ENCODE measurements around the gene PDHA1. TPM values are rescaled to one million over a fixed set of nuclear protein-coding genes. Genes with fewer than 3 reads are reported as not detected.

Gene PDHA1
- 100 to 1,000 TPM; 233 to 242 TPM for total RNA-seq

DNA sequence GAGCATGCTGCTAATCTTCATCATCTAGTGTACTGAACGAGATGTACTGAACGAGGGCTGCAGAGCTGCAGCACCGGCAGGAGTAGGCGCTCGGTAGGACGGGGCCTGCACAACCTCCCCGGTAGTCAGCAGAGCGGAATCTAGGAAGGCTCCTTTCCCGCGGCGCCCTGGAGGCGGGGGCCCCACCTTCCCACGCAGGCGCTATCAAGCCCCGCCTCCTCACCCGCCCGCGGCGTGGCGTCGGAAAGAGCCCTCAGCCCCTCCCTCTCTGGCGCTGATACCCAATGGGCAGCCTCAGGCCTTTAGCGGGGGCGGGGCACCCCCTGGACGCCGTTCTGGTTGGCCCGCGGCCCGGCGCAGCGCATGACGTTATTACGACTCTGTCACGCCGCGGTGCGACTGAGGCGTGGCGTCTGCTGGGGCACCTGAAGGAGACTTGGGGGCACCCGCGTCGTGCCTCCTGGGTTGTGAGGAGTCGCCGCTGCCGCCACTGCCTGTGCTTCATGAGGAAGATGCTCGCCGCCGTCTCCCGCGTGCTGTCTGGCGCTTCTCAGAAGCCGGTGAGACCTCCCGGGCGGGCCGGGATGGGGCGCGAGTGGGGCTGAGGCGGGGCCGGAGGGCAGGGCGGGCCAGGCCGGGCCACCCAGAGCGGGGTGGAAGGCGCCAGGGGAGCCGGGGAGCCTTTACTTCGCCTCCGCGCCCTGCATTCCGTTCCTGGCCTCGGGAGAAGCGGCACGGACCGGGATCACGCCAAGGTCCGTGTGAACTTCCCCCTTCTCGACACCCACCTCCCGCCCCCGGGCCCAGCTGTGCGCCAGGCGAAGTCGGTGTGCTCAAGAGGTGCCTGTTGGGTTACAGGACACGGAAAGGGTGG lies at the start of gene PDHA1:
Gene PDHA1, plus strand, starts transcription at position 393 of the 874 bp plus-strand sequence. Its CDS starts 111 bp downstream, at position 504.
- H3K4me1 Mint-ChIP-seq (ENCODE audit: low read depth): peaks cover 21% of the 10 kb centered on the region
- H3K36me3 Mint-ChIP-seq (ENCODE audit: low read depth): no peaks in the 10 kb centered on the region
- H3K9me3 Mint-ChIP-seq: no peaks in the 10 kb centered on the region
- CTCF ChIA-PET: interaction anchor here (1.3 kb wide), 1 partner anchor 29 kb away, joined by 5 read pairs; no protein-coding TSS in a partner anchor
- H3K27me3 Mint-ChIP-seq (ENCODE audit: low read depth): no peaks in the 10 kb centered on the region
- intact Hi-C loops (cut with micrococcal nuclease): loop anchor here (1.0 to 5.0 kb wide), 5 partner anchors 359 to 1605 kb away; partner anchors contain the start of genes CDKL5 and PHKA2
- H3K4me3 Mint-ChIP-seq: peak within 1 kb of the TSS; percentile 83
- peak; percentile 94 for DNase-seq
- H3K27ac Mint-ChIP-seq: peak within 1 kb of the TSS; percentile 78

DNA sequence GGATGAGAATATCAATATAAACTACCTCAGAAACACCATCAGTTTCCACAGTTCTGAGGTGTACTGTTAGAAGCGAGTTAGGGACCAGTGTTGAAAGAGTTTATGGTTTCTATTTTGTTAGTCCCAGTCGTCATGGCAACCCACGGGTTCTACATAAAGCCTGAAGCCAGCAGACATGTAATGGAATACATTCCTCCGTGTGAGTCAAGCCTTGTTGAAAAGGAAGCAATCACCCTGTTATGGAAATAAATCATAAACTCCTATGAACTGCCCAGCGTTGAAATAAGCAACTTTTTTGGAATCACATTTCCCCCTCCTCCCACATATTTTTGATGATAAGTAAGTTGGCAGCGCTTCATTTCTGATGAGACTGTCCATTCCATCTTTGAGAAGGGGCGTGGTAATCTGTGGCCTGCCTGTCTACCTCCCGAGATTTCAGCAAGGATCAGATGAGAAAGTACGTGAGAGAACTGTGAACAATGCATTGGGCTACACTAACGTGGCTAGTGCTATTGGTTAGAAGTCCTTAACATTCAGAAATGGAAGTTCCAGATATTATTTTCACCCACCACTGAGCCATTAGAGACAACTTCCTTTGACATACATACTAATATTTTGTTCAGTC lies 40.4 kb upstream of the PDHA1 start:
- no peak for DNase-seq
- H3K4me3 Mint-ChIP-seq: no peak overlapping the region
- no peak overlapping the region for H3K27ac Mint-ChIP-seq
- H3K27me3 Mint-ChIP-seq (ENCODE audit: low read depth): no peaks in the 10 kb centered on the region
- no peaks in the 10 kb centered on the region for H3K9me3 Mint-ChIP-seq
- no peaks in the 10 kb centered on the region for H3K4me1 Mint-ChIP-seq (ENCODE audit: low read depth)
- CTCF ChIA-PET: no interaction called here
- no peaks in the 10 kb centered on the region for H3K36me3 Mint-ChIP-seq (ENCODE audit: low read depth)
- intact Hi-C loops (cut with micrococcal nuclease): no loop called here

DNA sequence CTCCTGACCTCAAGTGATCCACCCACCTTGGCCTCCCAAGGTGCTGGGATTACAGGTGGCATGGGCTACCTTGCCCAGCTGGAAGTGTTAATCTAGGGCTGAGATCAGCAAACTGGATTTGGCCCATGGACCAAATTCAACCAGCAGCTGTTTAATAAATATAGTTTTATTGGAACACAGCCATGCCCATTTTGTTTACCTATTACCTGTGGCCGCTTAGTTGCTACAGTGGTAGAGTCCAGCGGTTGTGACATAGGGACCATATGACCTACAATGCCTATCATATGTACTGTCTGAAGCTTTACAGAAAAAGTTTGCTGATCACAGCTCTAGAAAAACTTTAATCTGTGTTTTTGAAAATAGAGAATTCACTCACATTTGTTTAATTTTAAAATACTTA lies 17.2 kb upstream of the PDHA1 start:
- H3K27me3 Mint-ChIP-seq (ENCODE audit: low read depth): no peaks in the 10 kb centered on the region
- no peak overlapping the region for H3K4me3 Mint-ChIP-seq
- DNase-seq: no peak
- intact Hi-C loops (cut with micrococcal nuclease): no loop called here
- CTCF ChIA-PET: no interaction called here
- no peaks in the 10 kb centered on the region for H3K9me3 Mint-ChIP-seq
- H3K36me3 Mint-ChIP-seq (ENCODE audit: low read depth): no peaks in the 10 kb centered on the region
- H3K4me1 Mint-ChIP-seq (ENCODE audit: low read depth): no peaks in the 10 kb centered on the region
- no peak overlapping the region for H3K27ac Mint-ChIP-seq

DNA sequence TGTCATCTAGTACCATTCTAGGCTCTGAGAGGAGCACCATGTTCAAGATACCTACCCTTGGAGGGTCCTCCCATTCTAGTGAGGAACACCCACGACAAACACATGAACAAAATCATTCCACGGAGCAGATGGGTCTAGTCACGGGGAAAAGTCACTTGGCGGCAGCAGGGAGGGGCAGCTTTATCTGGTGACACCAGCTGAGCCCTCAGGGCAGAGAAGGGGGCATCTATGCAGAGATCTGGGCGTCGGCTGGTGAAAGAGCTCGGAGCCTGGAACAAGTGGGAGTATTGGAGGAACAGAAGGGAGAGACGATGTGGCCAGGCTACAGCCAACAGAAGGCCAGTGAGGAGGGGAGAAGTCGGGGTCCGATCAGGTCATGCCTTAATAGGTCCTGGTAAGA lies 11.9 kb upstream of the PDHA1 start:
- Mint-ChIP-seq H3K27me3 (ENCODE audit: low read depth) (no peaks in the 10 kb centered on the region), H3K36me3 (ENCODE audit: low read depth) (no peaks in the 10 kb centered on the region)
- CTCF ChIA-PET: no interaction called here

DNA sequence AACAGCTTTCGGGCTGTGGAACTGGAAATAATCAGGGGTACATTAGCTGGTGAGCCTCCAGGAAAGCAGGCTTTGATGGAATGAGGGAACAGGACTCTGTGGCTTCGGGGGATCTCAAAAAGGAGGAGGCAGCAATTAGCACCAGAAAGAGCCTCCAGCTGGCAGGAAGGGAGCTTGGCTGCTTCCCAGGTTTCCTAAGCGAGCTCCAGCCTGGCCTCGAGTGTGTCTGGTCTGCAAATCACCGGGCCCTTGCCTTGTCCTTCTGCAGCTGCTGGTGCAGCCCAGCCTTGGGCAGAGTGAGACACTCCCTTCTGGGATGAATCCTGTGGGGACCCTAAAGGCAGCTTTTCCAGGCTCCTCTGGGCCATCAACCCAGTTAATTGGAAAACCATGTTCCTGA lies 10.7 kb upstream of the PDHA1 start:
- H3K36me3 Mint-ChIP-seq (ENCODE audit: low read depth): no peaks in the 10 kb centered on the region
- CTCF ChIA-PET: interaction anchor here (0.7 to 2.5 kb wide), 4 partner anchors 293 to 950 kb away, joined by 3 to 19 read pairs (median 4); no protein-coding TSS in a partner anchor
- intact Hi-C loops (cut with micrococcal nuclease): loop anchor here (10.0 kb wide), 2 partner anchors 108 to 138 kb away; no protein-coding TSS in a partner anchor
- no peaks in the 10 kb centered on the region for H3K9me3 Mint-ChIP-seq
- no peaks in the 10 kb centered on the region for H3K27me3 Mint-ChIP-seq (ENCODE audit: low read depth)
- no peak for DNase-seq
- H3K4me3 Mint-ChIP-seq: no peak overlapping the region
- H3K4me1 Mint-ChIP-seq (ENCODE audit: low read depth): no peaks in the 10 kb centered on the region
- H3K27ac Mint-ChIP-seq: no peak overlapping the region

More for the DNA sequence above, 11.9 kb upstream of the PDHA1 start:
- intact Hi-C loops (cut with micrococcal nuclease): loop anchor here (10.0 kb wide), 2 partner anchors 107 to 137 kb away; no protein-coding TSS in a partner anchor
- Mint-ChIP-seq H3K27ac (no peak overlapping the region), H3K4me3 (no peak overlapping the region), H3K4me1 (ENCODE audit: low read depth) (no peaks in the 10 kb centered on the region), H3K9me3 (no peaks in the 10 kb centered on the region)
- no peak for DNase-seq

DNA sequence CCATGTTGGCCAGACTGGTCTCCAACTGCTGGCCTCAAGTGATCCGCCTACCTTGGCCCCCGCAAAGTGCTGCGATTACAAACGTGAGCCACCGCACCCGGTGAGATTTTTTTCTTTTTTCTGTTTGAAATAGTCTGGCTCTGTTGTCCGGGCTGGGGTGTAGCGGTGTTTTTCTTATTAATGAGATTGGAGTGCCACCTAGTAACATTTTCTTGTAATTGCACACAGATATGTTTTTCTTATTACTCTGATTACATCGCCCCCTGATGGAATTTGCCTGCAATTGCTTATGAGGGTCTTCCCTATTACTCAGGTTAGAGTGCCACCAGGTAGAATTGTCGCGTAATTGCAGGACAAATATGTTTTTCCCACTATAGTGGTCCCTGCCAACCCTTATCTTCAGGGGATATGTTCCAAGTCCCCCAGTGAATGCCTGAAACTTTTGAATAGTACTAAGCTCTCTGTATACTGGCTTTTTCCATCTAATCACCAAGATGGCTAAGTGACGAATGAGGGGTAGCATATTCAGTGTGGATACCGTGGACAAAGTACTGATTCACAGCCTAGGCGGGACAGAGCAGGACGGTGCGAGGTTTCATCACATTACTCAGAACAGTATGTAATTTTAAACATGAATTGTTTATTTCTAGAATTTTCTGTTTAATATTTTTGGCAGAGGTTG lies 8.6 kb upstream of the PDHA1 start:
- Mint-ChIP-seq H3K36me3 (ENCODE audit: low read depth) (no peaks in the 10 kb centered on the region), H3K4me1 (ENCODE audit: low read depth) (no peaks in the 10 kb centered on the region), H3K27me3 (ENCODE audit: low read depth) (no peaks in the 10 kb centered on the region), H3K4me3 (no peak overlapping the region), H3K9me3 (no peaks in the 10 kb centered on the region), H3K27ac (no peak overlapping the region)
- CTCF ChIA-PET: interaction anchor here (0.5 to 2.5 kb wide), 5 partner anchors 8 to 1033 kb away, joined by 3 to 19 read pairs (median 4); no protein-coding TSS in a partner anchor
- DNase-seq: peak; percentile 44
- intact Hi-C loops (cut with micrococcal nuclease): loop anchor here (1.0 to 10.0 kb wide), 6 partner anchors 110 to 944 kb away; partner anchors contain the start of gene PHKA2

DNA sequence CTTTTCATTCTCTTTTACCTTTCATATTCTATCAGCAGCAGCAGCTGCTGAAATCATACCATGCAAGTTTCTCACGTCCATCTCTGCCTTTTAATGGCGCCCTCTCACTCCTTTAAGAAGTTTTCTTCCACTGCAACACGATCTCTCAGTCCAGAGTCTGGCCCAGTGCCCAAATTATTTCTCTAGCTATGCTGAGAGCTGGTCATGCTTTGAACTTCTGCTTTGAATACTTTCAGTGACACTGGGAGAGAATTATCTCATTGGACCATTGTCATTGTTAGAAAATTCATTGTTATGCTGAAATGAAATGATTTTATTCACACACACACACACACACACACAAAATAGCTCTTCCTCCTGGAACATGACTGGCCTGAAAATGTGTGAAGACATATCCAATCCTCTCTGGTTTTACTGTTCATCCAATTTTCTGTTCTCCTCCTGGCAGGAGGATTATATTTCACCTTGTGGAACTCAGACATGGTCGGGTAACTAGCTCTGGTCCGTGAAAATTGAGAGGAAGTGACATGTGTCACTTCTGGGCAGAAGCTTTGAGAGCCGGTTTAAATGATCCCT lies 1.3 kb upstream of the PDHA1 start:
- CTCF ChIA-PET: interaction anchor here (1.1 kb wide), 1 partner anchor 8 kb away, joined by 3 read pairs; no protein-coding TSS in a partner anchor
- no peak overlapping the region for H3K27ac Mint-ChIP-seq
- peaks cover 16% of the 10 kb centered on the region for H3K4me1 Mint-ChIP-seq (ENCODE audit: low read depth)
- H3K4me3 Mint-ChIP-seq: peak overlapping the region; percentile 83
- intact Hi-C loops (cut with micrococcal nuclease): loop anchor here (2.0 to 5.0 kb wide), 2 partner anchors 455 to 1604 kb away; no protein-coding TSS in a partner anchor
- H3K9me3 Mint-ChIP-seq: no peaks in the 10 kb centered on the region
- DNase-seq: no peak
- H3K36me3 Mint-ChIP-seq (ENCODE audit: low read depth): no peaks in the 10 kb centered on the region
- no peaks in the 10 kb centered on the region for H3K27me3 Mint-ChIP-seq (ENCODE audit: low read depth)

DNA sequence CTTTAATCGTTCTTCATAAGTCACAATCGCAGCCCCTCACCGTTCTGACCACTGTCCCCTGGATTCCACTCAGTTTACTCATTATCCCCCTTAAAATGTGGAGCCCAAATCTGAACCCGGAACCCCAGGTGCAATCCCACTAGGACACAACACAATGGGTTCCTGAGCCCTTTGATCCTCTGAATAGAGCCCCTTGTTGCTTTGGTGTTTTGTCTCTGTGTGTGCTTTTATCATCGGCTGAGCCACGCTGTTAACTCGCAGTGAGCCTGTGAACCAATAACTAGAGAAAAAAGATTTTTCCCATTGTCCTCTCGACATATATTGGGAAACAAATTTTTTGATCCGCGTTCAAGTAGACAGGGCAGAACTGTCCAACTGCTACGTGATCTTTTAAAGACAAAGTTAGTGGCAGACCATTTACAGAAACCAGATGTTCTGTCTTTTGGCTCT lies 617 bp upstream of the PDHA1 start:
- CTCF ChIA-PET: interaction anchor here (1.1 kb wide), 1 partner anchor 9 kb away, joined by 3 read pairs; no protein-coding TSS in a partner anchor
- intact Hi-C loops (cut with micrococcal nuclease): loop anchor here (1.0 to 5.0 kb wide), 5 partner anchors 359 to 1604 kb away; partner anchors contain the start of genes CDKL5 and PHKA2
- H3K9me3 Mint-ChIP-seq: no peaks in the 10 kb centered on the region
- DNase-seq: no peak
- H3K4me3 Mint-ChIP-seq: peak overlapping the region; percentile 83
- H3K27ac Mint-ChIP-seq: peak overlapping the region; percentile 78
- H3K36me3 Mint-ChIP-seq (ENCODE audit: low read depth): no peaks in the 10 kb centered on the region
- H3K27me3 Mint-ChIP-seq (ENCODE audit: low read depth): no peaks in the 10 kb centered on the region
- peaks cover 21% of the 10 kb centered on the region for H3K4me1 Mint-ChIP-seq (ENCODE audit: low read depth)

DNA sequence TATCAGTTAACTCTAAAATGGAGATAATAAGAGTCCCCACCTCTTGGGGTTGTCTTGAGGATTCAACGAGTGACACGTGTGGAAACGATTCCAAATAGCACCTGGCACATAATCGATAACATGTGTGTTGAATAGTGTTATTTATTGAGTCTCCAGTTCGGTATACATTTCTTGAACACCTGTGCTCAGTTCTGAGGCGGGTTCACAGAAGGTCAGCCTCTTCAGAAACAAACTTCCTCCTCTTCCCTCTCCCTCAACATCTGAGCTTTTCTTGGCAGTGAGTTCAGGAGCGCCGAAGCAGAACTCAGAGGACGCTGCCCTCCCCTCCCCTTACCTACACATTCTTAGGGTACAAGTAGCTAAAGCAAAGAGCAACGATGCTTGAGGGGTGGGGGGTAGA lies 934 bp downstream of the PDHA1 start:
- intact Hi-C loops (cut with micrococcal nuclease): loop anchor here (5.0 kb wide), 1 partner anchor 457 kb away; no protein-coding TSS in a partner anchor
- no peaks in the 10 kb centered on the region for H3K27me3 Mint-ChIP-seq (ENCODE audit: low read depth)
- no peaks in the 10 kb centered on the region for H3K36me3 Mint-ChIP-seq (ENCODE audit: low read depth)
- H3K4me3 Mint-ChIP-seq: peak overlapping the region; percentile 83
- H3K27ac Mint-ChIP-seq: no peak overlapping the region
- no peak for DNase-seq
- H3K9me3 Mint-ChIP-seq: no peaks in the 10 kb centered on the region
- CTCF ChIA-PET: interaction anchor here (1.3 kb wide), 1 partner anchor 28 kb away, joined by 5 read pairs; no protein-coding TSS in a partner anchor
- peaks cover 22% of the 10 kb centered on the region for H3K4me1 Mint-ChIP-seq (ENCODE audit: low read depth)

DNA sequence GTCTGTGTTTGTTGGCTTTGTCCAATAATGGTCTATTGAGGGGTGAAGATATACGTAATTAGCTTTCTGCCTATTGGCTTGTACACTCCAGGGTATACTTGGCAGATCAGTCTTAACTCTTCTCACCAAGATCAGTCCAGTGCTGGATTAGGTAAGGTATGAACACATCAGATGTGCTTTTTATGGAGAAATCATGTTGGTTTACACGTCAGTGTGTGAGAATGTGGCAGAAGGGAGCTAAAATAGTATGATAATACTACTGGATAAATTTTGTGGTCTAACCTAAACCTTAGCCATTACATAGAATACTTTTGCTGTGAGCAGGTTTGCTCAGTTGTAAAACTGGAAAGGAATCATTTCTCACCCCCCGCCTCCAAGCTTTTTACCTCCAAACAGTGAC lies 4.2 kb downstream of the PDHA1 start:
- Mint-ChIP-seq H3K27me3 (ENCODE audit: low read depth) (no peaks in the 10 kb centered on the region), H3K4me3 (no peak overlapping the region), H3K9me3 (no peaks in the 10 kb centered on the region), H3K36me3 (ENCODE audit: low read depth) (peaks cover 15% of the 10 kb centered on the region), H3K27ac (no peak overlapping the region), H3K4me1 (ENCODE audit: low read depth) (peaks cover 32% of the 10 kb centered on the region)
- intact Hi-C loops (cut with micrococcal nuclease): no loop called here
- DNase-seq: no peak
- CTCF ChIA-PET: interaction anchor here (0.6 to 0.9 kb wide), 2 partner anchors 11 to 30 kb away, joined by 3 read pairs; no protein-coding TSS in a partner anchor

DNA sequence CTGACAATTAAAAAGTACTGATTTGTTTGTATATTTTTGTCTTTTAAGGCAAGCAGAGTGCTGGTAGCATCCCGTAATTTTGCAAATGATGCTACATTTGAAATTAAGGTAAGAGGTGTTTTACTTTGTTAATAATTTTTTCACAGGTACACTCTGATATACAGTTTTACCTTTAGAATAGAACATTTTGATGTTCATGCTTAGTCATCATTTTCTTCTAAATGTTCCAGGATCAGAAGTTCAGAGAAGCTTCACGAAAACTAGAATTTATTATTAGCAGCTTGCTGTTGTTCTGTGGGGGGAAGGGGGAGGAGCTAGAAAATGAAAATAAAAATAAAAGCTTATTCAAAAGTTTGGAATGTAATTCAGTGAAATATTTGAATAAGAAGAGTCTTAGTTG lies 5.5 kb downstream of the PDHA1 start:
- no peak for DNase-seq
- Mint-ChIP-seq H3K4me1 (ENCODE audit: low read depth) (peaks cover 30% of the 10 kb centered on the region), H3K4me3 (no peak overlapping the region), H3K36me3 (ENCODE audit: low read depth) (peaks cover 16% of the 10 kb centered on the region), H3K27ac (no peak overlapping the region), H3K27me3 (ENCODE audit: low read depth) (no peaks in the 10 kb centered on the region), H3K9me3 (no peaks in the 10 kb centered on the region)
- intact Hi-C loops (cut with micrococcal nuclease): no loop called here
- CTCF ChIA-PET: no interaction called here
